Left colon (tissue), 2 donors: Measurements from ENCODE around the gene VPS11. TPM values are rescaled to one million over a fixed set of nuclear protein-coding genes. Genes with fewer than 3 reads are reported as not detected.
"Not testable (repeated sequence)": the region's sequence is repeated elsewhere in the genome, so short reads cannot be mapped to it uniquely, and the experiment has no call there.

Experiments used
- ATAC-seq: fragments of 200-7000 bp; cut with Tn5 transposase; one replicate; pipeline ENCODE4 v1.9.1; 2020; ENCODE audit warnings: mild to moderate bottlenecking, moderate library complexity
- DNase-seq, 2 donors: peaks; one replicate each; pipeline ENCODE4 v3.0.0-alpha.2; 2020
- intact Hi-C, 2 donors: fragments of 100-400 bp; cut with DNase I in 1 of 2; cut with micrococcal nuclease in 1 of 2; formaldehyde crosslinking; loops; one replicate each; pipeline versions ENCODE4 v1.11.2 to v1.14.0; 2022; cut with DNase I, micrococcal nuclease
- total RNA-seq, 2 donors: library from RNA; stranded (reverse); fragmentation: NEBNext Ultra II Directional; extraction: Animal tissue kit (Norgen Biotek cat#: 25700); gene quantifications; one replicate each; pipeline ENCODE4 v1.2.1, GENCODE V29; 2021
- donor health status: DM: no; HTN: no; CAD: no.
- donor health status: DM: yes; HTN: yes; CAD: no.

VPS11 gene
- total RNA-seq, 2 donors from 2014 or later = 20.7 to 24.1 TPM

GRCh38 chr11:119031912-119032280, 35.7 kb upstream of the VPS11 start:
- ATAC-seq = no peak
- DNase-seq = no peak
- intact Hi-C loops = no loop called here

GRCh38 chr11:119033421-119033820, 34.2 kb upstream of the VPS11 start:
- ATAC-seq, intact Hi-C loops, DNase-seq: not testable (repeated sequence)

- DNase-seq (no peak), ATAC-seq (no peak)
- intact Hi-C loops = no loop called here
These were observed 32.8 kb upstream of the VPS11 start for GRCh38 chr11:119034813-119035212.

- DNase-seq = no peak
- intact Hi-C loops = no loop called here
- ATAC-seq = no peak
These were observed 28.7 kb upstream of the VPS11 start for GRCh38 chr11:119038884-119039283.

- DNase-seq, ATAC-seq, intact Hi-C loops: not testable (repeated sequence)
These were observed 28.1 kb upstream of the VPS11 start for GRCh38 chr11:119039471-119039870.

GRCh38 chr11:119041821-119042514, 25.6 kb upstream of the VPS11 start:
- ATAC-seq (no peak), DNase-seq (no peak)
- intact Hi-C loops = no loop called here

- no peak for DNase-seq
- no peak for ATAC-seq
- intact Hi-C loops = no loop called here
These were observed 24.7 kb upstream of the VPS11 start for GRCh38 chr11:119042927-119043326.

GRCh38 chr11:119044708-119045107, 22.9 kb upstream of the VPS11 start:
- intact Hi-C loops = no loop called here
- DNase-seq (no peak), ATAC-seq (no peak)

GRCh38 chr11:119046489-119046888, 21.1 kb upstream of the VPS11 start:
- no peak for DNase-seq
- intact Hi-C loops = no loop called here
- ATAC-seq = no peak

- intact Hi-C loops = no loop called here
- ATAC-seq = no peak
These were observed 20.4 kb upstream of the VPS11 start for GRCh38 chr11:119047205-119047604.

GRCh38 chr11:119048644-119049043, 19.0 kb upstream of the VPS11 start:
- no peak for ATAC-seq
- intact Hi-C loops = no loop called here
- no peak for DNase-seq

More at GRCh38 chr11:119047205-119047604, 20.4 kb upstream of the VPS11 start:
- DNase-seq = no peak

- ATAC-seq (no peak), DNase-seq (no peak)
- intact Hi-C loops = no loop called here
These were observed 18.5 kb upstream of the VPS11 start for GRCh38 chr11:119049081-119049480.

- intact Hi-C loops = no loop called here
- ATAC-seq (no peak), DNase-seq (no peak)
These were observed 16.0 kb upstream of the VPS11 start for GRCh38 chr11:119051440-119052162.

GRCh38 chr11:119052163-119052814, 15.3 kb upstream of the VPS11 start:
- ATAC-seq = no peak
- intact Hi-C loops = no loop called here
- no peak for DNase-seq

- DNase-seq (no peak), ATAC-seq (no peak)
- intact Hi-C loops = no loop called here
These were observed 13.2 kb upstream of the VPS11 start for GRCh38 chr11:119054418-119054817.

GRCh38 chr11:119055901-119056300, 11.7 kb upstream of the VPS11 start:
- no peak for ATAC-seq
- intact Hi-C loops = no loop called here
- no peak for DNase-seq

- intact Hi-C loops = no loop called here
- DNase-seq (peak; percentile 64 to 66), ATAC-seq (peak; percentile 51)
These were observed 11.1 kb upstream of the VPS11 start for GRCh38 chr11:119056421-119056999.

GRCh38 chr11:119057000-119057769, 10.4 kb upstream of the VPS11 start, which contains the start of gene HYOU1:
HYOU1 (minus strand) TSS chr11:119057205; CDS start chr11:119056160, 1,045 bp downstream.
- intact Hi-C loops = no loop called here
- ATAC-seq (peak; percentile 93), DNase-seq (peak; percentile 98 to 100)

- ATAC-seq, DNase-seq, intact Hi-C loops: not testable (repeated sequence)
These were observed 8.5 kb upstream of the VPS11 start for GRCh38 chr11:119059128-119059527.
